GM20000 (cell line): ENCODE results near the gene MRPS18A.

Experiments
- DNase-seq: peaks from one replicate; pipeline ENCODE4 v3.0.0; 2012; ENCODE audit warnings: low spot score
- CTCF ChIP-seq: IDR thresholded peaks from 2 replicates; pipeline ENCODE4 v1.5.1; 2012; ENCODE audit warnings: mild to moderate bottlenecking, control low read depth; ENCODE audit errors: extremely low read depth, missing control alignments

The MRPS18A gene

DNA sequence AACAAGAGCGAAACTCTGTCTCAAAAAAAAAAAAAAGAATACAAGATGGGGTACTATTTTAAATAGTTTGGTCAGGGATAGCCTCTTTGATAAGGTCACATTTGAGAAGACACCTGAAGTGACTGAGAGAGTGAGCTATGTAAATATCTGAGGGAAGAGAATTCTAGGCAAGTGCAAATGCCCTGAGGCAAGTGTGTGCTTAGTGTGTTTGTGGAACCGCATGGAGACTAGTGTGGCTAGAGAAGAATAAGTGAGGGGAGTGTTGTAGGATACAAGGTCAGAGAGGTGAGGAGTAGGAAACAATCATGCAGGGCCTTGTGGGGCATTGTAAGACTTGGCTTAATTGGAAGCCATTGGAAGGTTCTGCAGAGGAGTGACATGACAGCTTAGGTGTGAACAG, 39.3 kb downstream of the MRPS18A start:
- no peak for DNase-seq
- no peak for TF ChIP-seq CTCF

DNA sequence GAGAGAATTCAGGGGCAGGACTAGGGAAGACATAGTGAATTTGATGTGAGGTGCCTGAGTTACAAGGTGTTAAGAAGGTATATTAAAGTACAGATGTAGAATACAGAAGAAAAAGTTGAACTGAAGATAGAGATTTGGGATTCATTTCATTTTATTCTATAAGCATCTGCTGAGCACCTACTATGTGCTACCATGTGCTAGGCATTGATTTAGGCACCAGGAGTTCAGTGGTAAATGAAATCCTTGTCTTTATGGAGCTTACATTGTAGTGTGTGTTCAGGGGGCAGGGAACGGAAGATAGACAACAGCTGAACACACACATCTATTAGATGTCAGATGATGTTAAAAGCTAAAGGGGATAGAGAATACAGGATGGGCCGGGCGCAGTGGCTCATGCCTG, 40.0 kb downstream of the MRPS18A start:
- TF ChIP-seq CTCF = no peak
- no peak for DNase-seq

GRCh38 chr6:43645613-43645964, 42.0 kb downstream of the MRPS18A start:
- TF ChIP-seq CTCF = no peak
- DNase-seq = no peak

GRCh38 chr6:43644940-43645612, 42.5 kb downstream of the MRPS18A start, which contains the start of gene RSPH9:
RSPH9 (plus strand) TSS chr6:43645036; CDS start chr6:43645099, 63 bp downstream.
- peak; percentile 72 for DNase-seq
- no peak for TF ChIP-seq CTCF

- no peak for DNase-seq
- TF ChIP-seq CTCF = no peak
These were observed 47.4 kb downstream of the MRPS18A start for GRCh38 chr6:43639984-43640800.

- no peak for TF ChIP-seq CTCF
- DNase-seq = no peak
These were observed 51.3 kb downstream of the MRPS18A start for GRCh38 chr6:43636308-43636659.
